NCI-H82 treated with DMSO at 0.1 percent for 48 hours (cell line): ENCODE results near the gene SLC1A2.
"Not testable (repeated sequence)": the region's sequence is repeated elsewhere in the genome, so short reads cannot be mapped to it uniquely, and the experiment has no call there.

Experiments used
- DNase-seq: peaks from one replicate; lab custom pipeline; 2025; ENCODE audit not compliant: unreplicated experiment; lab: John Stamatoyannopoulos, UW

Gene SLC1A2

GRCh38 chr11:35230388-35230787, 189.0 kb downstream of the SLC1A2 start:
- DNase-seq = no peak

DNA sequence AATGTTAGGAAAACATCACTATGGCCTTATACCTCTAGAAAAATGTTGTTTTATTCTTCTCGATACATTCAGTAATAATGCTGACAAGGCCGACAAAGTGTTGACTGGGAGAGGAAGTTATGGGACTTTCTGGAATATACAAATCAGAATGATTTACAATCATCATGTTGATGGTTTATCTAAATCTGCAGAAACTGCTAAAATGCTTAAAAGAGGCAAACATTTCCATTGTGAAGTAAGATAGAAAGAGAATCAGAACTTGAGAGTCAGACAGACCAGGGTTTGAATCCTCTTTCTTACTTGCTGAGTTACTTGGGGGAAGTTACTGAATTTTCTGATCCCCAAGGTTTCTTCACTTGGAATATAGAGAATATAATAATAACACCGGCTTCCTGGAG, 191.0 kb downstream of the SLC1A2 start:
- no peak for DNase-seq

- DNase-seq = no peak
Measured at GRCh38 chr11:35227576-35228327, 191.6 kb downstream of the SLC1A2 start.

DNA sequence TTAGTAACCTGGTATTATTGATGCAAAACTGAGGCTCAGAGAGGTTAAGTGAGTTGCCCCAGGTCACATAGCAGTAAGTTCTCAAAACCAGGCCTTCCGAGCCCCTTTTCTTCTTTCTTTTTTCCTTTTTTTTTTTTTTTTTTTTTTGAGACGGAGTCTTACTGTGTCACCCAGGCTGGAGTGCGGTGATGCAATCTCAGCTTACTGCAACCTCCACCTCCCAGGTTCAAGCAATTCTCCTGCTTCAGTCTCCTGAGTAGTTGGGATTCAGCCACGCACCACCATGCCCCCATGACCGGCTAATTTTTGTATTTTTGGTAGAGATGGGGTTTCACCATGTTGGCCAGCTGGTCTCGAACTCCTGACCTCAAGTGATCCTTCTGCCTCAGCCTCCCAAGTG, 192.6 kb downstream of the SLC1A2 start:
- DNase-seq = not testable (repeated sequence)

DNA sequence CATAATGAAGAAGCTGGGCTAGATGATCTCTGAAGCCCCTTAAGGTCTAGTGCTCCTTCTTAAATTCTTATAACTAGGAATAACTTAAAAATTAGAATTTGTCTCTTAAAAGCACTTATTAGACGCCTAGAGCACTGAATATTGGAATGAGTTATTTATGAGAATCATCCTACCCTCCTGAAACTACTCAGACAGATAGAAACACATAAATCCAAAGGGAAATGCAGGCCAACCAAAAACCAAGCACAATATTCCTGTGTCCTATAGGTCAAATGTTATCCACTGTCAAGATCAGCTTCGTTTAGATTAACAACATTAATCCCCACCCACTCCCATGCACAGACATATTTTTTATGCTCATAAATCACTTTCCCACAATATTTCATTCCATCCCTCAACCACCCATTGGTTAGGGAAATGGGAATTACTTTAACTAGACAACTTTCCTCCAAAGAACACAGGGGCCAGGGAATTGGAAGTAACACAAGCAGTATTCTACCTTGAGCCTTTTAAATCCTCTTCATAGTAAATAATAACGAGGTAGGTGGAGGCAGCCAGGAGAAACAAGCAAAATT, 193.3 kb downstream of the SLC1A2 start:
- DNase-seq = no peak

GRCh38 chr11:35223991-35224390, 195.4 kb downstream of the SLC1A2 start:
- DNase-seq = no peak

- peak; percentile 89 for DNase-seq
Measured at GRCh38 chr11:35223371-35223796, 196.0 kb downstream of the SLC1A2 start.

DNA sequence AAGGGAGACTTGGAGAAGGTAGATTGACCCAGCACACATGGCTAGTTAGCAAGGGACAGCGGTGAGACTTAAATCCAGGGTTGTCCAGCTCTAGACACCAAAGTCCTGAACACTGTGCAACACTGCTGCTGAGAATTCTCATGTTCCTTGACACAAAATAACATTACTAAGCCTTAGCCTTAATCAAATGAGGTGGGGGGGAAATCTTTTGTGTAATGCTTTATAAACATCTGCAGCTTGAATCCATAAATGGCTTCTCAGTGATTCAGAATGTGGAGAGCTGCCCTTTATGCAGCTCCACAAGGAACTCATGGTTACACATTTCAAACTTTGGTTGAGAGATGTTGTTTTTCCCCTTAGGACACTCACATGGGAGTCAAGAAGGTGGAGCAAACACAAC, 200.4 kb downstream of the SLC1A2 start:
- DNase-seq = no peak

DNA sequence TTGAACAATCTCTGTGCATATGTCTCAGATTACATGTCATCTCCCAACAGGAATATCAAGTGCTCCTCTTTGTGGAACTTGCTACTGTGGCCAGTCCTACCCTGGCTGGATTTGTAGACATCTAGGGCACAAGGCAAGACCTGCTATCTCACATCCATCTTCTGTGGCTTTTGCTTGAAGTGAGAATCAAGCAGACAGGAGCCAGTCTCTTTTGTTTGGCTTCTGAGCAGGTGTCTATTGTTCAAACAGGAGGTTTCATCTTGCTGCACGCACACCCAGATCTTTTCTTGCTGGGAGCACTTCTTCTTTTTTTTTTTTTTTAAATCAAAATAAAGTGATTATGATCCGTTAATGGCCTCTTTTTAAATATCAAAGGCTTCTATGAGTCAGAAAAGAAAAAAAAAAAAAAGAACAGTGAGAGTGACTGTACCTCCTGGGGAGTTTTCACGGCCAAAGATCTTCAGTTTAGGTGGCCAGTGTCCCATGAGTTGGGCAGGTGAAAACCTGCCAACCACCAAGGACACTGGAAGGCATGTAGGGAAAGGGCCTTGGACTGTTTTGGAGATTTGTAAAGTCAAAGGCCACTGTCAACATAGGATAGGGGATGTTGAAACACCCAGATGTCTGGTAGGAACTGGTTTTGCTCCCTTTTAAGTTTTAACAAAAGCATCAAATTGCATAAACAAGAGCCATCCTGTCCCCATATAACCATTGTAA, 202.2 kb downstream of the SLC1A2 start:
- DNase-seq = no peak

DNA sequence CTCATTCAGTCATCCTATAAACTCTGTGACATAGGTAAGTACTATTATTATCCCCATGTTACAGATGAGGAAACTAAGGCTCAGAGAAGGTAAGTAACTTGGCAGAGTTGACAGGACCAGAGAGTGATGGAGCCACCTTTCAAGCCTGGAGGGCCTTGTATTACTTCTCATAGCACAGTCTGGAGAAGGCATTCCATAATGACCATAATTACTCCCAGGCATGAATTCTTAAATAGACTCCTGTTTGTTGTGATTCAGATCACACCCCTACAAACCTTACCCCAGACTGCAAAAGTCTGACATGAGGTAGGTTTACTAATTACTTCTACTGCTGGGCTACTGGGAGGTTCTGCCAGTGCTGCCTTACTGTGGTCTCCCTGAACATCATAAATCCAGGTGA, 203.4 kb downstream of the SLC1A2 start:
- DNase-seq = no peak

DNA sequence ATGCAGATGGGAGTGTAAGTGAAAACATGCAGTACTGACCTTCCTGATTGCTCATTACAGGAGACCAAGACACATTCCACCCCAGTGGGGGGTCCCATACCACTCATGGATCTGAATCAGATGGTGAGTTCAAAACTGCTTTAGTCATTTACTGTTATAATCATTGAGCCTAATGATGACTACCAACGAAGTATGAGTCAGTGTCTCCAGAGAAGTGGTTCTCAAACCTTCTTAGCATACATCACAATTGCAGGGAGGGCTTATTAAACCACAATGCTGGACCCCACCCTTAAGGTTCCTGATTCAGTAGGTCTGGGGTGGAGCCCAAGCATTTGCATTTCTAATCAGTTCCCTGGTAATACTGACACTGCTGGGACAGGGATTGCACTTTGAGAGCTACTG, 204.6 kb downstream of the SLC1A2 start:
- no peak for DNase-seq

GRCh38 chr11:35214226-35214770, 205.1 kb downstream of the SLC1A2 start:
- no peak for DNase-seq

- DNase-seq = no peak
Measured at GRCh38 chr11:35211952-35212351, 207.4 kb downstream of the SLC1A2 start.

GRCh38 chr11:35210876-35211546, 208.3 kb downstream of the SLC1A2 start:
- DNase-seq = no peak

DNA sequence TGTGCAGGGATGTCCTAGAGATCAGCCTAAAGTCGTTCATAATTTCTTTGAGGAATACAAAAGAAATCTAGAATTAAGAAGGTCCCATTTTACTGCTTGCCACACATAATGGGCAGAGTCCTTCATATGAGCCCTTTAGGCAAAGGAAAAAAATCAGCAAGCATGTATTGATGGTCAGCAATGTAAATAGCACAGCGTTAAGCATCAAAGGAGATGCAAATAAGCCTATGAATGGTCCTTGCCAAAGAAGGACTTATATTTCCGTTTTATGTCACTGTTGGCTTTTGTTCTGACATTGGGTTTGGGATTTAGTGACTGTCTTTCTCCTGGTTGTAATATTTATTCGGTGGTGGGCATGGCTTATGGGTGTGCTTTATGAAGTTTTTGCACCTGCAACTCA, 210.6 kb downstream of the SLC1A2 start:
- no peak for DNase-seq

DNA sequence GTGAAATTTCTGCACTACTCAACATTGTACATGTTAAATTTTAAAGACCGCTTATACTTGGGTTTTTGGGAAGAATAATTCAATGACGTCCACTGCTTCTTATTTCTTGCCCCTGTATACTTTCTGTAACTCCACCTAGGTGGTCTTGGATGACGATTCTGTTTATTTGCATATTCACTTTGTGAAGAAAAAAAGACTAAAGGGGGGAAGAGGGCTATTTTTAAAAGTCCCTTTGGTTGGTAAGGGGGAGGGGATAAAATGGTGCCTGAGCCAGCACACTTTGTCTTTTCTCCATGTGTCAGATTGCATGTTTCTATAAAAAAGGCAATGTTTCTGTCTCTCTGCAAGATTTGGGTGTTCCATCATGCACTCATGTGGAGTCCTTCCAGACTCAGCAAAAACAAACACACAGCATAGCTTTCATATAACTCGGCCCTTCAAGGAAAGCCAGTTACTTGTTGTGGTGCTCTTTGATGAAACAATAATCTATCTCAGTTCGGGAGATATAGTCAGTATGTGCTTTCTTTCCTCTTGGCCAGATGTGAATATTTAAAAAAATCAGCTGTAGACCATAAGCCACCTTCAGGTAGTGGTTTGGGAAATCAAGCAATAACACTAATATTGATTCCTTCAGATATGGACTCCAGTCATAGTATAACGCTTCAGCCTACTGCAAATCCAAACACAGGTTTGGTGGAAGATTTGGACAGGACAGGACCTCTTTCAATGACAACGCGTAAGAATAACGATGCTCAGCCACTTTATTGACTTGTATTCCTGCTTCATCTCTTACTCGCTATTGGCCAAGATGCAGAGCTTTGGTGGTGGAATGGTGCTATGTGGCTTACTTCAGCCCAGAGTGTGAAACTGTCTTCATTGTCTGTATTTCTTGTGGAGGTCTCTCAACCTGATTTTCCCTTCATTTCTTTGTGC, 211.6 kb downstream of the SLC1A2 start:
- no peak for DNase-seq

GRCh38 chr11:35206616-35207015, 212.7 kb downstream of the SLC1A2 start:
- no peak for DNase-seq

- no peak for DNase-seq
Measured at GRCh38 chr11:35204614-35205013, 214.7 kb downstream of the SLC1A2 start.
